ENCODE results near the gene TICRR. TPM values are rescaled to one million over a fixed set of nuclear protein-coding genes. Genes with fewer than 3 reads are reported as not detected.

TICRR gene
- total and polyA plus RNA-seq, 2 of the 13 experiments (the other 11 are each of a cell fraction or from before 2014, with no cell fraction given), result 4.1 to 14.3 TPM

- TF ChIP-seq ESRRA (CRISPR knock-in tag; IDR thresholded peaks at IDR 0.05; ENCODE audit: low read depth), result no peak
- TF ChIP-seq ATF6 (CRISPR knock-in tag; conservative IDR thresholded peaks at IDR 0.05), result no peak
- TF ChIP-seq HNRNPK (IDR thresholded peaks at IDR 0.05; ENCODE audit: low read depth, low read length, poor library complexity, severe bottlenecking), result no peak
Observed at GRCh38 chr15:89623165-89623564, 47.9 kb downstream of the TICRR start (continued).

GRCh38 chr15:89625716-89626115, 50.4 kb downstream of the TICRR start:
- Histone ChIP-seq H3K27ac (ENCODE audit: extremely low read length, insufficient read depth, low read length) (no peak overlapping the region), H2AFZ (ENCODE audit: low read length) (no peak overlapping the region), H3K9ac (ENCODE audit: insufficient read depth, low read depth, low read length) (no peak overlapping the region), H3K36me3 (replicated peaks in 1 of 2; ENCODE audit: control insufficient read depth in 1 of 2, insufficient read depth in 2 of 2, low read length in 2 of 2) (peaks cover 53 to 86% of the 10 kb centered on the region in 2 experiments), H4K20me1 (ENCODE audit: insufficient read depth, low read length) (no peaks in the 10 kb centered on the region), H3K79me2 (ENCODE audit: insufficient read depth, low read length) (no peaks in the 10 kb centered on the region), H3K9me3 (ENCODE audit: low read length) (no peaks in the 10 kb centered on the region), H3K4me3 (replicated peaks in 1 of 3; ENCODE audit: insufficient read depth in 1 of 3, low read depth in 2 of 3, low read length in 3 of 3) (no peak overlapping the region), H3K27me3 (ENCODE audit: control insufficient read depth in 1 of 2, insufficient read depth in 2 of 2, low read length in 2 of 2) (no peaks in the 10 kb centered on the region), H3K4me2 (ENCODE audit: low read depth, low read length) (no peak overlapping the region), H3K4me1 (ENCODE audit: insufficient read depth, low read length) (no peaks in the 10 kb centered on the region)
- WGBS (ENCODE audit: low lambda C conversion rate), result 90% methylated on average over 4 of the region's 9 CpGs
- DNase-seq (ENCODE audit: low spot score), result no peak
- ChIA-PET CTCF (ENCODE audit: low intra/inter-chr PET ratio, low total read pairs) (no interaction called here), POLR2A (no interaction called here)
- no peak for FAIRE-seq
- BruUV-seq (replicated peaks), result no TSS peak
- no peak for ATAC-seq
- intact Hi-C loops (cut with micrococcal nuclease; ENCODE audit: unreplicated experiment) (no loop called here), in situ Hi-C loops (cut with HindIII; ENCODE audit: extremely low pct_ligation_motif_present, low pct_unique_long_range_greater_than_20kb) (no loop called here)
- TF ChIP-seq CHD2 (IDR thresholded peaks at IDR 0.05; ENCODE audit: low read depth, low read length), result no peak
- no peak for TF ChIP-seq ZNF576 (CRISPR knock-in tag; IDR thresholded peaks at IDR 0.05)
- no peak for TF ChIP-seq ZFYVE20 (CRISPR knock-in tag; IDR thresholded peaks at IDR 0.05; ENCODE audit: borderline replicate concordance, low read depth)
- no peak for TF ChIP-seq KLF13 (CRISPR knock-in tag; IDR thresholded peaks at IDR 0.05)
- no peak for TF ChIP-seq PRDM10 (CRISPR knock-in tag; IDR thresholded peaks at IDR 0.05; ENCODE audit: low read depth)
- TF ChIP-seq ZNF557 (CRISPR knock-in tag; IDR thresholded peaks at IDR 0.05), result no peak
- TF ChIP-seq ZNF207 (IDR thresholded peaks at IDR 0.05; ENCODE audit: borderline replicate concordance), result no peak
- TF ChIP-seq ZNF225 (CRISPR knock-in tag; IDR thresholded peaks at IDR 0.05), result no peak
- no peak for TF ChIP-seq KMT2A (CRISPR knock-in tag; IDR thresholded peaks at IDR 0.05)
- no peak for TF ChIP-seq ZNF777 (CRISPR knock-in tag; IDR thresholded peaks at IDR 0.05)
- no peak for TF ChIP-seq MLXIP (CRISPR knock-in tag; IDR thresholded peaks at IDR 0.05; ENCODE audit: borderline replicate concordance)
- TF ChIP-seq CREB1 (IDR thresholded peaks at IDR 0.05), result no peak
- TF ChIP-seq CREB1 (CRISPR knock-in tag; IDR thresholded peaks at IDR 0.05), result no peak
